Measurements from ENCODE around the gene WNT6.

WNT6 gene

GRCh38 chr2:218902427-218902826, 42.8 kb downstream of the WNT6 start:
- Histone ChIP-seq H4K20me1 (ENCODE audit: control insufficient read depth, insufficient read depth, low read depth, low read length) (no peaks in the 10 kb centered on the region), H3F3A (ENCODE audit: control insufficient read depth, insufficient read depth) (0 out of 2 replicates have a peak, but pooled peaks cover 3% of the 10 kb centered on the region), H3K9me3 (ENCODE audit: control insufficient read depth, insufficient read depth, low read length) (no peaks in the 10 kb centered on the region), H3K4me1 (ENCODE audit: control insufficient read depth, low read length) (peaks cover 28% of the 10 kb centered on the region), H3K27me3 (ENCODE audit: control insufficient read depth, low read length) (peaks cover 34% of the 10 kb centered on the region), H3K9me2 (replicated peaks; ENCODE audit: control insufficient read depth, low read length) (no peaks in the 10 kb centered on the region), H3K27ac (ENCODE audit: low read depth, low read length) (no peak overlapping the region), H3K79me2 (ENCODE audit: control insufficient read depth, low read length) (no peaks in the 10 kb centered on the region), H3K36me3 (ENCODE audit: control insufficient read depth, low read length) (no peaks in the 10 kb centered on the region), H3K4me3 (ENCODE audit: low read length) (no peak overlapping the region), H3K4me2 (ENCODE audit: low read length) (no peak overlapping the region)
- no peak for TF ChIP-seq EZH2phosphoT487 (IDR thresholded peaks at IDR 0.05; ENCODE audit: borderline replicate concordance, low read length)
- no peak for TF ChIP-seq CTCF (IDR thresholded peaks at IDR 0.05; ENCODE audit: low read depth, low read length, poor library complexity, severe bottlenecking)

GRCh38 chr2:218904176-218904575, 44.6 kb downstream of the WNT6 start:
- Histone ChIP-seq H3K9me3 (ENCODE audit: control insufficient read depth, insufficient read depth, low read length) (no peaks in the 10 kb centered on the region), H3K79me2 (ENCODE audit: control insufficient read depth, low read length) (no peaks in the 10 kb centered on the region), H3K4me1 (ENCODE audit: control insufficient read depth, low read length) (peaks cover 22% of the 10 kb centered on the region), H3K9me2 (replicated peaks; ENCODE audit: control insufficient read depth, low read length) (no peaks in the 10 kb centered on the region), H3F3A (ENCODE audit: control insufficient read depth, insufficient read depth) (0 out of 2 replicates have a peak, but pooled peaks cover 3% of the 10 kb centered on the region), H3K27ac (ENCODE audit: low read depth, low read length) (no peak overlapping the region), H4K20me1 (ENCODE audit: control insufficient read depth, insufficient read depth, low read depth, low read length) (no peaks in the 10 kb centered on the region), H3K4me3 (ENCODE audit: low read length) (no peak overlapping the region), H3K4me2 (ENCODE audit: low read length) (no peak overlapping the region), H3K36me3 (ENCODE audit: control insufficient read depth, low read length) (no peaks in the 10 kb centered on the region), H3K27me3 (ENCODE audit: control insufficient read depth, low read length) (peaks cover 22% of the 10 kb centered on the region)
- TF ChIP-seq CTCF (IDR thresholded peaks at IDR 0.05; ENCODE audit: low read depth, low read length, poor library complexity, severe bottlenecking) (no peak), EZH2phosphoT487 (IDR thresholded peaks at IDR 0.05; ENCODE audit: borderline replicate concordance, low read length) (no peak)

DNA sequence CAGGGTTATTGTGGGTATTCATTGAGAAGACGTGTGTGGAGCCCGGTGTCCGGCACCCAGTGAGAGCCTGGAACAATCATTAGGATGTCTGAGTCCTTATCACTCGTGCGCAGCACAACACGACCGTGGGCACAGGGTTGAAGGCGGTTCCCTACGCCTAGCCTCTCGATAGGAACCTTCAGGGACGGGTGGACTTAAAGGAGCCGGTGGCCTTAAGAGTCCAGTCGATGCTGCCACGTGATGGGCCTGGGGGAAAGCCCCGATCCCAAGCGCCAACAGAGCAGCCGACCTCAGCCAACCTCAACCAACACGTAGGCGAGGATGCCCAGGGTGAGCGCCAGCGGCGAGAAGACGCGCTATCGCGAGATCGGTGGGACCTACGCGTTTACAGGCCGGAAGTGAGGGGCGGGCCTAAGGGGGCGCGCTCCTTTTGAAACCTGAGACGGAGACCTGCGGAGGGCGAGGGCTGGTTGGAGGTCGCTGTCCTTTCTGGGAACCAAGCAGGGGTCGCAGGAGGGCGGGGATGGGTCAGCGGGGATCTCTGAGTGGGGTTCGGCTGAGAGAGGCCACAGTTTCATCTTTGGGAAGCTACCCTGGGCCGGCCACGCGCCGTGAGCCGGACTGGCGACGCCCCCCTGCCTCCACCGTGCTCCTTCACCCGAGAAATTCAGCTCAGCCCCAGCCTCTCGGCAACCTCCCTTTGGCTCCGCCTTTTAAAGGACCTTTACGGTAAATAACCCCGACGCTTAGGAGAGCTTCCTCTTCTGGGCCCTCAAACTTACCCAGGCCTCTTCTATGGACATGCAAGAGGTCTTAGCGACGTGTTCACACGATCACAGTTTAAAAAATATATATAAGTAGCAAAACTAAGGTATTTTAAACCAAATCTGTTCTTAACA, 49.4 kb downstream of the WNT6 start:
- H3K4me1 ChIP-seq (ENCODE audit: control insufficient read depth, low read length): peaks cover 37% of the 10 kb centered on the region
- peak overlapping the region; percentile 71 for H3K27ac ChIP-seq (ENCODE audit: low read depth, low read length)
- H3K9me2 ChIP-seq (replicated peaks; ENCODE audit: control insufficient read depth, low read length): no peaks in the 10 kb centered on the region
- H3K4me2 ChIP-seq (ENCODE audit: low read length): peak overlapping the region; percentile 94
- peaks cover 6% of the 10 kb centered on the region for H3K27me3 ChIP-seq (ENCODE audit: control insufficient read depth, low read length)
- H3K79me2 ChIP-seq (ENCODE audit: control insufficient read depth, low read length): peaks cover 11% of the 10 kb centered on the region
- no peaks in the 10 kb centered on the region for H3F3A ChIP-seq (ENCODE audit: control insufficient read depth, insufficient read depth)
- H4K20me1 ChIP-seq (ENCODE audit: control insufficient read depth, insufficient read depth, low read depth, low read length): no peaks in the 10 kb centered on the region
- no peaks in the 10 kb centered on the region for H3K9me3 ChIP-seq (ENCODE audit: control insufficient read depth, insufficient read depth, low read length)
- peak overlapping the region; percentile 92 for H3K4me3 ChIP-seq (ENCODE audit: low read length)
- no peaks in the 10 kb centered on the region for H3K36me3 ChIP-seq (ENCODE audit: control insufficient read depth, low read length)
- no peak for TF ChIP-seq EZH2phosphoT487 (IDR thresholded peaks at IDR 0.05; ENCODE audit: borderline replicate concordance, low read length)
- no peak for TF ChIP-seq CTCF (IDR thresholded peaks at IDR 0.05; ENCODE audit: low read depth, low read length, poor library complexity, severe bottlenecking)

Data from DOHH2 (cell line).